ENCODE results near the gene SLC25A48. TPM values are rescaled to one million over a fixed set of nuclear protein-coding genes. Genes with fewer than 3 reads are reported as not detected.

The SLC25A48 gene
- total and polyA plus RNA-seq, 12 donors = not detected

DNA sequence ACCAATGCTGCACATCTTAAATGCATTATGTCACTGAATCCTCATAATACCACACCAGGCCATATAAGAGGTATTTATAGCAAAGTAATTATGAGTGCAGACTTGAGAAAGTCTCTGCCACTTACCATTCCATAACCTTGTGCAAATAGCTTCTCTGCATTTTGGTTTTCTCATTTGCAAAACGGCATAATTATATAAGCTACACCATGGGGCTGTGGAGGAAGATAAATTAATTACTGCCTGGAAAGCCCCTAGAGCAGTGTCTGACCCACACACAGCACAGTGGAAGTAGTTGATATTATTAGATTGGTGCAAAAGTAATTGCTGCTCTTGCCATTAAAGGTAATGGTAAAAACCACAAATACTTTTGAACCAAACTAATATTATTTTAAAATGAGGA is 70.7 kb downstream of the SLC25A48 start:
- TF ChIP-seq POLR2A (IDR thresholded peaks at IDR 0.05) = no peak
- TF ChIP-seq, protein P1, sequence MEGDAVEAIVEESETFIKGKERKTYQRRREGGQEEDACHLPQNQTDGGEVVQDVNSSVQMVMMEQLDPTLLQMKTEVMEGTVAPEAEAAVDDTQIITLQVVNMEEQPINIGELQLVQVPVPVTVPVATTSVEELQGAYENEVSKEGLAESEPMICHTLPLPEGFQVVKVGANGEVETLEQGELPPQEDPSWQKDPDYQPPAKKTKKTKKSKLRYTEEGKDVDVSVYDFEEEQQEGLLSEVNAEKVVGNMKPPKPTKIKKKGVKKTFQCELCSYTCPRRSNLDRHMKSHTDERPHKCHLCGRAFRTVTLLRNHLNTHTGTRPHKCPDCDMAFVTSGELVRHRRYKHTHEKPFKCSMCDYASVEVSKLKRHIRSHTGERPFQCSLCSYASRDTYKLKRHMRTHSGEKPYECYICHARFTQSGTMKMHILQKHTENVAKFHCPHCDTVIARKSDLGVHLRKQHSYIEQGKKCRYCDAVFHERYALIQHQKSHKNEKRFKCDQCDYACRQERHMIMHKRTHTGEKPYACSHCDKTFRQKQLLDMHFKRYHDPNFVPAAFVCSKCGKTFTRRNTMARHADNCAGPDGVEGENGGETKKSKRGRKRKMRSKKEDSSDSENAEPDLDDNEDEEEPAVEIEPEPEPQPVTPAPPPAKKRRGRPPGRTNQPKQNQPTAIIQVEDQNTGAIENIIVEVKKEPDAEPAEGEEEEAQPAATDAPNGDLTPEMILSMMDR (IDR thresholded peaks at IDR 0.05) = no peak
- WGBS, 4 donors = 33 to 70% (median 60%) methylated on average over 1 of the region's 1 CpG
- no peak overlapping the region for H3K4me3 ChIP-seq
- H3K9me3 ChIP-seq (replicated peaks in 1 of 3) = no peaks in the 10 kb centered on the region
- no peak for DNase-seq
- no peak overlapping the region for H3K27ac ChIP-seq
- no peaks in the 10 kb centered on the region for H3K4me1 ChIP-seq (replicated peaks in 1 of 2)
- peaks cover 5% of the 10 kb centered on the region for H3K27me3 ChIP-seq
- intact Hi-C loops (cut with DNase I) = no loop called here
- H3K36me3 ChIP-seq (replicated peaks in 1 of 2) = no peaks in the 10 kb centered on the region

GRCh38 chr5:135913713-135914626 is 79.5 kb downstream of the SLC25A48 start:
- intact Hi-C loops (cut with DNase I) = no loop called here
- DNase-seq = no peak
- Histone ChIP-seq H3K4me3 (no peak overlapping the region), H3K27me3 (peaks cover 9% of the 10 kb centered on the region), H3K27ac (no peak overlapping the region), H3K4me1 (replicated peaks in 1 of 2) (no peaks in the 10 kb centered on the region), H3K36me3 (replicated peaks in 1 of 2) (no peaks in the 10 kb centered on the region), H3K9me3 (replicated peaks in 1 of 3) (no peaks in the 10 kb centered on the region)
- TF ChIP-seq, protein P1 (IDR thresholded peaks at IDR 0.05) = no peak
- no peak for TF ChIP-seq POLR2A (IDR thresholded peaks at IDR 0.05)
- WGBS, 4 donors = 67 to 79% (median 74%) methylated on average over 4 of the region's 4 CpGs

- Histone ChIP-seq H3K36me3 (replicated peaks in 1 of 2) (no peaks in the 10 kb centered on the region), H3K4me3 (no peak overlapping the region), H3K4me1 (replicated peaks in 1 of 2) (no peaks in the 10 kb centered on the region), H3K9me3 (replicated peaks in 1 of 3) (no peaks in the 10 kb centered on the region), H3K27me3 (peaks cover 9% of the 10 kb centered on the region), H3K27ac (no peak overlapping the region)
- WGBS, 4 donors = 76 to 78% (median 77%) methylated on average over 5 of the region's 5 CpGs
- no peak for DNase-seq
- intact Hi-C loops (cut with DNase I) = no loop called here
- no peak for TF ChIP-seq POLR2A (IDR thresholded peaks at IDR 0.05)
- TF ChIP-seq, protein P1 (IDR thresholded peaks at IDR 0.05) = no peak
Measured at GRCh38 chr5:135915466-135916001, 81.1 kb downstream of the SLC25A48 start.

DNA sequence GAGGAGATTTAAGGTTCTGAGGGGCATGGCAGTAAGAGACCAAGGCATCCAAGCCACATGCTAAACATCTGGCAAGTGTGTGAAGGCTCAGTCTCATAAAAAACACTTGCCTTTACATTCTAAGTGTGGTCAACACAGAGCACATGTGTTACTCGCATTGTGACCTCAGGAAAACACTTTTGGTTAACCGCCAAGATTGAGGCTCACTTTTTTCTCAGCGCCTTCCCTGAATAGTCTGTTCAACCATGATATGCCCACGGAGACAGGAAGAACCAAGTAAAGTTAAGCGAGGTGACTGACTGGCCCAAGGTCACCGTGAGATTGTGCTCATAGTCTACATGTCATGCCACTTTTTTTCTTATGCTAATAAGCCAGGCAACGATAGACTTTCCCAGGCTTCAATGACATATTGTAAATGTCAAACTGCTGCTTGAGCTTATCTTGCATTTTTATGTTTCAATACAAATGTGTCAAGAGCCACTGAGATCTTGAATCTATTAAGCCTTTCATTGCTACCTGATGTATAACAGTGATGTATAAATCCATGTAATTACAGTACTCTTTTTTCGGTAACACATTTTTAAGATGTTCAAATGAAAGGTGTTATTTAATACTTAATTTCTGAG is 82.3 kb downstream of the SLC25A48 start:
- H3K27me3 ChIP-seq = no peaks in the 10 kb centered on the region
- H3K36me3 ChIP-seq (replicated peaks in 1 of 2) = no peaks in the 10 kb centered on the region
- H3K4me3 ChIP-seq = no peak overlapping the region
- no peaks in the 10 kb centered on the region for H3K9me3 ChIP-seq (replicated peaks in 1 of 3)
- TF ChIP-seq POLR2A (IDR thresholded peaks at IDR 0.05) = no peak
- TF ChIP-seq, protein P1 (IDR thresholded peaks at IDR 0.05) = no peak
- 47 to 50% (median 48%) methylated on average over 8 of the region's 8 CpGs for WGBS, 4 donors
- peak in 3 of 7 donors; percentile 26 to 61 (median 50) for DNase-seq
- intact Hi-C loops (cut with DNase I) = no loop called here
- no peak overlapping the region for H3K27ac ChIP-seq
- no peaks in the 10 kb centered on the region for H3K4me1 ChIP-seq (replicated peaks in 1 of 2)
